ENCODE results near the gene MRI1.

- no peak for TF ChIP-seq EZH2 (IDR thresholded peaks at IDR 0.05)
- no peak for TF ChIP-seq POLR2AphosphoS5 (IDR thresholded peaks at IDR 0.05; ENCODE audit: borderline replicate concordance, low read depth, low read length)
- no peak for TF ChIP-seq FOXP2 (optimal IDR thresholded peaks at IDR 0.05; ENCODE audit: control extremely low read depth, extremely low read length, insufficient read depth)
These were observed 18.2 kb downstream of the MRI1 start for GRCh38 chr19:13782537-13782936.

Measured in SK-N-MC (cell line).